Jurkat, Clone E6-1 (cell line): ENCODE results near the gene MARK1.

ENCODE experiments used
- DNase-seq: peaks from one replicate; pipeline ENCODE4 v3.0.0-alpha.2; 2011; ENCODE audit warnings: low read depth, low spot score
- H3K4me3 ChIP-seq: 2 replicates; pipeline ENCODE4 v1.5.1; 2011; ENCODE audit warnings: mild to moderate bottlenecking, low read length, control low read depth, moderate library complexity

MARK1 gene

GRCh38 chr1:220701974-220702373 is 174.0 kb downstream of the MARK1 start:
- DNase-seq: peak; percentile 43

GRCh38 chr1:220702733-220703270 is 174.9 kb downstream of the MARK1 start:
- no peak for DNase-seq
- no peak overlapping the region for H3K4me3 ChIP-seq

More at GRCh38 chr1:220701974-220702373, 174.0 kb downstream of the MARK1 start:
- no peak overlapping the region for H3K4me3 ChIP-seq

DNA sequence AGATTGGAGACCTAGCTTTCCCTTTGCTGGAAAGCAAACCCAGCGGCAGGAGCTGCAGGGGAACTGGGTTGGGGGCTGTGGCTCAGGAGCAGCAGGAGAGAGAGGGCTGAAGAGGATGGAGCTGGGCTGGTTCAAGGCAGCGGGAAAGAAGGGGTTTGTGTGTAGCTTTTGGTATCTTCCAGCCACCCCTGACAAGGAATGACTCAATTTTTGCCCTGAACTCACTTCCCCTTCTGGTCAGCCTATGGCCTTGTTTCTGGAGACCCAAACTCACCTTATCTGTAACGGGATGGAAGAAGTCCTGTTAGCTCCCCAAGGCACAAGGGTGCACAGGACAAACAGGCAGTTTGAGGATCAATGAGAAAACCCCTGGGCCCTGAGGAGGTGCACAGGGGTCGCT is 175.4 kb downstream of the MARK1 start:
- H3K4me3 ChIP-seq: no peak overlapping the region
- DNase-seq: no peak

DNA sequence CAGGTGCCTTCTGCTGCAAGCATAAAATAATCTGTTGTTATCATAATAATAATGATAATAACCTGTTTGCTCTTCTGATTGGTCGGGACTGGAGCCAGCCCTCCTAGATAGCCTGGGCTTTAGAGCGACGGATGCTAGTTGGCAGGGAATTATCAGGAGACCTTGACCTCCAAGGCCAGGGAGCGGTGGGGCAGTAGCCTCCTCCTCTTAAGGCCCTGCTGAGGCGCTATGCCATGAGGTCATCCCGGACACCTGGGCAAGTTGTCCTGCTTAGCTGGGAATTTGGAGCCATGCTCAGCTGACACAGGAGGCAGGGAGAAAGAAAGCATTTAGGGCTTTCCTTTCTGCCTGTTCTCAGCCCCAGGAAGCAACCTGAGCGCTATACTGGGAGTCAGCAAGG is 177.8 kb downstream of the MARK1 start:
- no peak for DNase-seq
- no peak overlapping the region for H3K4me3 ChIP-seq

DNA sequence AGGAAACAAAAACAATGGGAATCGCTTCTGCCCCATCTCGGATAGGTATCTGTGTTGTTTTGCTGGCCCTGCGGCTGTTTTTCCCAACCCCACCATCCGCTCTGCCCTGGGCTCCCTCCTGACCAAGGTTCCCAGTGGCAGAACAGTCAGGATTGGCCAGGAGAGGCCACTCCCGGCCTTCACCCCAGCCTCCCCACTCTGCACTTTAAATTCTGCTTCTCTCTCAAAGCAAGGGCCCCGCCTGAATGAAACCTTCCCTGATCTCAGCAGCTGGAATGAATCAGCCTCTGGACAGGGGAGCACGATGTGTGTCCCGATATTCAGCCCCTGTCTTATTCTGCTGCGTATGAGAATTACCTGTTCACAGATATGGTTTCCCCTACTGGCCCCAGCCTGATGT is 178.5 kb downstream of the MARK1 start:
- DNase-seq: no peak
- H3K4me3 ChIP-seq: no peak overlapping the region

DNA sequence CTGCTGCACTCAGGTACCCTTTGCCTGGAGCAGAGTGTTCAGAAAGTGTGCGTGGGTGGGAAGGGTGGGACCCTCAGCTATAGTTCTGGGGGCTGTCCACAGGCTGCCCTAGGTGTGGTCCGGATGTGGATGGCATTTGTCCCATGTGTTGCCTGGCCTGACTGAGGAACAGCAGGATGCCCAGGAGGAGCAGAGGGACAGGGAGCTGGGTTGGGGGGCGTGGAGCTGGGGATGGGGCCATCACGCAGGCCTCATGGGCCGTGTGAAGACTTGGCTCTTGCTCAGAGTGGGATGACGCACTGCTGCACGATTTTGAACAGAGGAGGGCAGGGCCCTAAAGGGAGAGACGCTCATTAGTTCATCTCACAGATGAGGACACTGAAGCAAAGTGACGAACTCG is 179.2 kb downstream of the MARK1 start:
- no peak for DNase-seq
- no peak overlapping the region for H3K4me3 ChIP-seq

GRCh38 chr1:220708244-220708643 is 180.3 kb downstream of the MARK1 start:
- no peak for DNase-seq
- H3K4me3 ChIP-seq: no peak overlapping the region

DNA sequence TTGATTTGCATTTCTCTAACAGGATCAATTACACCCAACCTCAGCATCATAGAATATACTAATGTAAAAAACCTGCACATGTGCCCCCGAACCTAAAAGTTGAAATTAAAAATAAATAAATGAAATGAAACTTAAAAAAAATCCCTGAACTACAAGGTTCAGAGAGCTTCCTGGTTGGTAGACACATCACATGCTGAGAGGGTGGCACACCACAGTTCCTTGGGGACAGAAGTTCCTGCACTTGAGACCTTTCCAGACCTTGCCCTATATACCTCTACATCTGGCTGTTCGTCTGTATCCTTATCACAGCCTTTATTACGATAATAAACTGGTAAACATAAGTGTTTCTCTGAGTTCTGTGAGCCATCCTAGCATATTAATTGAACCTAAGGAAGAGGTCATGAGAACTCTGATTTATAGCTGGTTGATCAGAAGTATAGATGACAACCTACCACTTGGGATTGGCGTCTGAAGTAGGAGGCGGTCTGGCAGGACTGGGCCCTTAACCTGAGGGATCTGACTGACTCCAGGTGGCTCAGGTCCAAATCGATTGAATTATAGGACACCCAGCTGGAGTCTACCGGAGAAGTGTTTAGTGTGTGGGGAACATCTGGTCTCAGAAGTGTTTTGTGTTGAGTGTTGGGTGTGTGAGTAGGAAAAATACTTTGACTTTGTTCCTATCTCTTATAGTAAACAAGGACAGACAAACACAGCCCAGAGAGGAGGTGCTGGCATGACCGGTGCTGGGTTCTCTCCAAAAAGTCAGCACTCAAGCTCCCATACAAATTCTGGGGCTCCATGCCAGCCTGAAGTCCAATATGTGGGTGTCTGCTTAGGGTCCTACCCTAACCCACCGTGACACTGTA is 181.2 kb downstream of the MARK1 start:
- no peak overlapping the region for H3K4me3 ChIP-seq
- no peak for DNase-seq

DNA sequence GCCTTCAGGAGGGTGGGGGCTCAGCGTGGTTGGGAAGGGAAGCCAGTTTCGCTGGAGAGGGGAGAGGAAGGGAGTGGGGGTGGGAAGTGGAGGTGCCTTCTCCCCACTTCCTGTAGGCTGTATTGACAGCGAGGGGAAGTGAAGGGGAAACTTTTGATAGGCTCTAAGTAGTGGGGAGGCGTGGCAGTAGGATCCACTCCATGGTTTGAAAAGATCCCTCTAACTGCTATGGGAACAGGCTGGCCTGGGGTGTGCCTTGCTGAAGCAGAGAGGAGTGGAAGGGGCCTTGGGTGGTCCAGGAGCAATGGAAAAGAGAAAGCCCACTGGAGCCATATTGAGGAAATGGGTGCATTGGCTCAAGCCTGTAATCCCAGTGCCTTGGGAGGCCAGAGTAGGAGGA is 182.4 kb downstream of the MARK1 start:
- DNase-seq: no peak
- no peak overlapping the region for H3K4me3 ChIP-seq

- no peak overlapping the region for H3K4me3 ChIP-seq
- DNase-seq: no peak
Measured at GRCh38 chr1:220711056-220711809, 183.3 kb downstream of the MARK1 start.
